HL-60 (cell line): Measurements from ENCODE around the gene BANF2.
"Not testable (repeated sequence)": the region's sequence is repeated elsewhere in the genome, so short reads cannot be mapped to it uniquely, and the experiment has no call there.

Experiments used
- DNase-seq, 2 experiments: peaks; one replicate each; pipeline ENCODE4 v3.0.0-alpha.2; 2010 to 2020; ENCODE audit warnings: low read depth in 1 of 2, low spot score in 1 of 2
- H3K27ac ChIP-seq: fragments of 250-450 bp; sonication (Bioruptor Pico); replicated peaks from 2 replicates; pipeline ENCODE4 v1.5.1; 2020; ENCODE audit warnings: mild to moderate bottlenecking, moderate library complexity
- H3K27me3 ChIP-seq: fragments of 250-450 bp; sonication (Bioruptor Pico); 2 replicates; pipeline ENCODE4 v1.5.1; 2021; ENCODE audit warnings: mild to moderate bottlenecking, moderate library complexity; ENCODE audit not compliant: insufficient read depth, poor library complexity, severe bottlenecking
- H3K4me3 ChIP-seq: replicated peaks from 2 replicates; pipeline ENCODE4 v1.5.1; 2011; ENCODE audit warnings: mild to moderate bottlenecking, control low read depth, low read length; ENCODE audit not compliant: insufficient read depth
- GABPA ChIP-seq: IDR thresholded peaks from 2 replicates; pipeline ENCODE4 v1.6.1; 2012; ENCODE audit warnings: low read depth
- POLR2AphosphoS5 ChIP-seq: IDR thresholded peaks from 2 replicates; pipeline ENCODE4 v1.6.1; 2012; ENCODE audit warnings: low read depth
- REST ChIP-seq: IDR thresholded peaks from 2 replicates; pipeline ENCODE4 v1.6.1; 2012; ENCODE audit warnings: low read depth; ENCODE audit not compliant: insufficient replicate concordance
- SPI1 ChIP-seq: IDR thresholded peaks from 2 replicates; pipeline ENCODE4 v1.6.1; 2012; ENCODE audit warnings: low read depth, mild to moderate bottlenecking, borderline replicate concordance
- TF ChIP-seq, protein P1 (sequence below): IDR thresholded peaks from one replicate; pipeline ENCODE4 v1.5.1; 2011; ENCODE audit warnings: low read length, control low read depth, inconsistent platforms; ENCODE audit not compliant: insufficient read depth

Gene BANF2

GRCh38 chr20:17767624-17768023, 67.9 kb downstream of the BANF2 start:
- Histone ChIP-seq H3K27me3 (no peaks in the 10 kb centered on the region), H3K27ac (no peak overlapping the region), H3K4me3 (no peak overlapping the region)
- DNase-seq: no peak
- TF ChIP-seq REST: no peak
- no peak for TF ChIP-seq SPI1
- TF ChIP-seq POLR2AphosphoS5: no peak
- no peak for TF ChIP-seq GABPA
- TF ChIP-seq, protein P1, sequence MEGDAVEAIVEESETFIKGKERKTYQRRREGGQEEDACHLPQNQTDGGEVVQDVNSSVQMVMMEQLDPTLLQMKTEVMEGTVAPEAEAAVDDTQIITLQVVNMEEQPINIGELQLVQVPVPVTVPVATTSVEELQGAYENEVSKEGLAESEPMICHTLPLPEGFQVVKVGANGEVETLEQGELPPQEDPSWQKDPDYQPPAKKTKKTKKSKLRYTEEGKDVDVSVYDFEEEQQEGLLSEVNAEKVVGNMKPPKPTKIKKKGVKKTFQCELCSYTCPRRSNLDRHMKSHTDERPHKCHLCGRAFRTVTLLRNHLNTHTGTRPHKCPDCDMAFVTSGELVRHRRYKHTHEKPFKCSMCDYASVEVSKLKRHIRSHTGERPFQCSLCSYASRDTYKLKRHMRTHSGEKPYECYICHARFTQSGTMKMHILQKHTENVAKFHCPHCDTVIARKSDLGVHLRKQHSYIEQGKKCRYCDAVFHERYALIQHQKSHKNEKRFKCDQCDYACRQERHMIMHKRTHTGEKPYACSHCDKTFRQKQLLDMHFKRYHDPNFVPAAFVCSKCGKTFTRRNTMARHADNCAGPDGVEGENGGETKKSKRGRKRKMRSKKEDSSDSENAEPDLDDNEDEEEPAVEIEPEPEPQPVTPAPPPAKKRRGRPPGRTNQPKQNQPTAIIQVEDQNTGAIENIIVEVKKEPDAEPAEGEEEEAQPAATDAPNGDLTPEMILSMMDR: no peak

DNA sequence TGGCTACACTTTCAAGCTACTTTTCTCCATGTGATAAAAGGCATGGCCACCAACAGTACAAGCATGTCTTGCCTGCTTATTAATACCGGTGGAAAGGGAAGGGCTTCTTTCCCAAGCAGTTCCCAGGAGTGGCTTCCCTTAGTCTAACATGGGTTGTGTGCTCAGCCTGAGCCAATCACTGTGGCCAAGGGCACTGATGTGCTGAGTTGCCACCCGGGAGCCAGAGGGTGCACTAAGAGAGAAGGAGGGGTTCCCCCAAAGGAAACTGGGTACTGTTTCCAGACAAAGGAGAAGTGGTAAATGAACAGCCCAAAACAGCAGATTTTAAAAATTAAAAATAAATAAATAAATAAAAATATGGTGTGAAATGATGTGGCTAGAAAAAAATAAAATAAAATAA, 68.5 kb downstream of the BANF2 start:
- Histone ChIP-seq H3K4me3 (no peak overlapping the region), H3K27ac (no peak overlapping the region), H3K27me3 (no peaks in the 10 kb centered on the region)
- TF ChIP-seq, protein P1: no peak
- TF ChIP-seq GABPA (no peak), REST (no peak)
- no peak for DNase-seq

DNA sequence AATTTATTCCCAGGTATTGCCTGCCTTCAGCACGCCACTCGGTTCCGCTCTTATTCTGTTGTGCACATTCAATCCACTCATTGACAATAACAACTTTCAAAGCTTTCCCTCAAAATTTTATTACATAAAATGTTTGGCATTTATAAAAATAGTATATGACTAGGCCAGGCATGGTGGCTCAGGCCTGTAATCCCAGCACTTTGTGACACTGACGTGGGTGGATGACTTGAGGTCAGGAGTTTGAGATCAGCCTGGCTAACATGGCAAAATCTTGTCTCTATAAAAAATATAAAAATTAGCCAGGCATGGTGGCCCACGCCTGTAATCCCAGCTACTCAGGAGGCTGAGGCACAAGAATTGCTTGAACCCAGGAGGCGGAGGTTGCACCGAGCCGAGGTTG, 70.0 kb downstream of the BANF2 start:
- H3K27ac ChIP-seq, H3K27me3 ChIP-seq, DNase-seq, H3K4me3 ChIP-seq: not testable (repeated sequence)

DNA sequence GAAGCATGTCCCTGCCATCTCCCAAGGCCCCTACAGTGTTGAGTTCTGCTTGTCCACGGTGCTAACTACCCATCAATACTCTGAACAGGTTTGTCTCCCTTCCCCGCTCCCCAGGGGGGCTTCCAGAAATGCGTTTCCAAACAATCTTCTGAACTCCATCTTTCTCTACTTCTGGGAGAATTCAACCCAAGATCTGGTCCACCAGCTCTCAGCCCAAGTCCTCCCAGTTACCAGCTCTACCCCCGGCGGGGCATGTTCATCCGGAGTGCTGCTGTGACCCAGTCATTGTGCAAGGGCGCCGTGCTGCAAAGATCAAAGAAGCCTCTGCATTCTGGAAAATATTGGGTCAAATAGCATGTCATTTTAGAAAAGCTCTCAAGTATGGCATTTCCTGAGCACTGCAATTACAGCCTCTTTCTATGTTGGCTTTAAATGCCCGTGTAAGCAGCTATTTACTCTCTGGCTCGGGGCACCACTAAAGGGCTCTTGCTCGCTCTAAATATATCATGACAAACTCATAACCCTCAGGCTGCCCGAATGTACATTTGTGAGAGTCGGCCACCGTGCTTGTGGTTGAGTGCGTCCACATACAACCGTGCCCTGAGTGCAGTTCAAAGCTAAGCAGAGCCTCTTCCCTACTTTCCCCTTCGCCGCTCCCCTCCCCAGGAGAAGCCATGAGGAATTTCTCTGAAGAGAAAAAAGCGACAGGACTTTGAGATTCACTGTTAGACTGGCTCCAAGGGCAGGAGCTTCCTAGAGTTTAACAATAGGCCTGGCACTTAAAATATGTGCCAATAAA, 71.6 kb downstream of the BANF2 start:
- no peak for TF ChIP-seq POLR2AphosphoS5
- TF ChIP-seq REST: no peak
- no peak for DNase-seq
- no peak overlapping the region for H3K4me3 ChIP-seq
- H3K27me3 ChIP-seq: no peaks in the 10 kb centered on the region
- H3K27ac ChIP-seq: no peak overlapping the region
